Epithelial cell of proximal tubule (primary cell): ENCODE results near the gene ETFA. TPM values are rescaled to one million over a fixed set of nuclear protein-coding genes. Genes with fewer than 3 reads are reported as not detected.

Experiments
- DNase-seq: peaks from one replicate; pipeline ENCODE4 v3.0.0-alpha.2; 2011; ENCODE audit warnings: low read depth
- H3K4me3 ChIP-seq: 2 replicates; pipeline ENCODE4 v1.5.1; 2011; ENCODE audit warnings: low read depth, mild to moderate bottlenecking, low read length
- CTCF ChIP-seq: conservative IDR thresholded peaks from 2 replicates; pipeline ENCODE4 v1.5.1; 2012; ENCODE audit warnings: low read depth, mild to moderate bottlenecking, low read length
- total RNA-seq: library from RNA; depleted of rRNA; stranded (reverse); fragments of >200 nt; gene quantifications from 2 replicates; pipeline ENCODE4 v1.2.3, GENCODE V29; 2015

The ETFA gene
- total RNA-seq, 1 donor from 2014 or later: 117 TPM

- DNase-seq: no peak
- H3K4me3 ChIP-seq: no peak overlapping the region
- TF ChIP-seq CTCF: no peak
Observed at GRCh38 chr15:76217029-76217881, 94.0 kb downstream of the ETFA start.

GRCh38 chr15:76215634-76216033 is 95.6 kb downstream of the ETFA start:
- H3K4me3 ChIP-seq: no peak overlapping the region
- no peak for TF ChIP-seq CTCF
- no peak for DNase-seq

GRCh38 chr15:76209942-76210341 is 101.3 kb downstream of the ETFA start:
- no peak for DNase-seq
- TF ChIP-seq CTCF: no peak
- no peak overlapping the region for H3K4me3 ChIP-seq

GRCh38 chr15:76209523-76209922 is 101.7 kb downstream of the ETFA start:
- H3K4me3 ChIP-seq: no peak overlapping the region
- TF ChIP-seq CTCF: no peak
- DNase-seq: no peak

GRCh38 chr15:76208786-76209424 is 102.4 kb downstream of the ETFA start:
- TF ChIP-seq CTCF: no peak
- H3K4me3 ChIP-seq: no peak overlapping the region
- DNase-seq: no peak

- DNase-seq: no peak
- TF ChIP-seq CTCF: no peak
- no peak overlapping the region for H3K4me3 ChIP-seq
Observed at GRCh38 chr15:76208084-76208785, 103.0 kb downstream of the ETFA start.
